Chondrocyte (in vitro differentiated cells): Measurements from ENCODE around the gene PDZRN3. TPM values are rescaled to one million over a fixed set of nuclear protein-coding genes. Genes with fewer than 3 reads are reported as not detected.

Source experiments
- DNase-seq: peaks from one replicate; pipeline ENCODE4 v3.0.0; 2021; ENCODE audit warnings: mixed read lengths, low spot score
- H3K27ac Mint-ChIP-seq: one replicate; pipeline ENCODE4 v1.8.0; 2021; ENCODE audit warnings: mild to moderate bottlenecking, moderate library complexity, mixed read lengths; ENCODE audit not compliant: unreplicated experiment
- H3K27me3 Mint-ChIP-seq: 2 replicates; pipeline ENCODE4 v1.8.0; 2021; ENCODE audit warnings: low read depth, mixed read lengths
- H3K36me3 Mint-ChIP-seq: 2 replicates; pipeline ENCODE4 v1.8.0; 2021; ENCODE audit warnings: low read depth, mixed read lengths
- H3K4me1 Mint-ChIP-seq: 2 replicates; pipeline ENCODE4 v1.8.0; 2021; ENCODE audit warnings: low read depth, mild to moderate bottlenecking, mixed read lengths
- H3K4me3 Mint-ChIP-seq: one replicate; pipeline ENCODE4 v1.8.0; 2021; ENCODE audit warnings: mild to moderate bottlenecking, moderate library complexity, mixed read lengths; ENCODE audit not compliant: unreplicated experiment
- H3K9me3 Mint-ChIP-seq: 2 replicates; pipeline ENCODE4 v1.8.0; 2021; ENCODE audit warnings: low read depth, mixed read lengths
- CTCF ChIP-seq: fragments of 200-600 bp; sonication (generic); IDR thresholded peaks from 2 replicates; pipeline ENCODE4 v1.5.0; 2021; ENCODE audit warnings: antibody characterized with exemption, mild to moderate bottlenecking, moderate library complexity
- total RNA-seq: library from RNA; stranded (reverse); gene quantifications from 3 replicates; pipeline ENCODE4 v1.2.1, GENCODE V29; 2021

The PDZRN3 gene
- total RNA-seq, 1 donor from 2014 or later = 19.4 TPM

GRCh38 chr3:73437828-73438227 is 186.9 kb downstream of the PDZRN3 start:
- no peak overlapping the region for H3K27ac Mint-ChIP-seq
- peaks cover 10% of the 10 kb centered on the region for H3K4me1 Mint-ChIP-seq
- peaks cover 1% of the 10 kb centered on the region for H3K36me3 Mint-ChIP-seq
- DNase-seq = no peak
- TF ChIP-seq CTCF = no peak
- no peaks in the 10 kb centered on the region for H3K27me3 Mint-ChIP-seq
- H3K4me3 Mint-ChIP-seq = no peak overlapping the region
- H3K9me3 Mint-ChIP-seq = no peaks in the 10 kb centered on the region

- no peaks in the 10 kb centered on the region for H3K27me3 Mint-ChIP-seq
- no peak for DNase-seq
- no peak for TF ChIP-seq CTCF
- H3K4me1 Mint-ChIP-seq = peaks cover 4% of the 10 kb centered on the region
- H3K27ac Mint-ChIP-seq = no peak overlapping the region
- no peak overlapping the region for H3K4me3 Mint-ChIP-seq
- peaks cover 1% of the 10 kb centered on the region for H3K36me3 Mint-ChIP-seq
- no peaks in the 10 kb centered on the region for H3K9me3 Mint-ChIP-seq
Observed at GRCh38 chr3:73435055-73435454, 189.7 kb downstream of the PDZRN3 start.

- H3K4me3 Mint-ChIP-seq = no peak overlapping the region
- no peaks in the 10 kb centered on the region for H3K27me3 Mint-ChIP-seq
- peaks cover 1% of the 10 kb centered on the region for H3K36me3 Mint-ChIP-seq
- no peak for TF ChIP-seq CTCF
- no peak for DNase-seq
- H3K4me1 Mint-ChIP-seq = peaks cover 4% of the 10 kb centered on the region
- H3K9me3 Mint-ChIP-seq = no peaks in the 10 kb centered on the region
- no peak overlapping the region for H3K27ac Mint-ChIP-seq
Observed at GRCh38 chr3:73433687-73434086, 191.1 kb downstream of the PDZRN3 start.

GRCh38 chr3:73433079-73433478 is 191.7 kb downstream of the PDZRN3 start:
- TF ChIP-seq CTCF = no peak
- Mint-ChIP-seq H3K27ac (no peak overlapping the region), H3K9me3 (no peaks in the 10 kb centered on the region), H3K4me1 (peaks cover 4% of the 10 kb centered on the region), H3K4me3 (no peak overlapping the region), H3K27me3 (no peaks in the 10 kb centered on the region), H3K36me3 (peaks cover 1% of the 10 kb centered on the region)
- no peak for DNase-seq

- Mint-ChIP-seq H3K4me3 (no peak overlapping the region), H3K36me3 (peaks cover 1% of the 10 kb centered on the region), H3K9me3 (no peaks in the 10 kb centered on the region), H3K27me3 (no peaks in the 10 kb centered on the region), H3K27ac (no peak overlapping the region), H3K4me1 (peaks cover 4% of the 10 kb centered on the region)
- peak; percentile 59 for TF ChIP-seq CTCF
- DNase-seq = no peak
Observed at GRCh38 chr3:73432706-73433032, 192.1 kb downstream of the PDZRN3 start.
